ENCODE measurements around the gene DPH7. TPM values are rescaled to one million over a fixed set of nuclear protein-coding genes. Genes with fewer than 3 reads are reported as not detected.

Gene DPH7
- total and polyA plus RNA-seq, 2 of the 8 experiments (the other 6 are each of a cell fraction or from before 2014, with no cell fraction given) = 44.6 to 45.5 TPM

DNA sequence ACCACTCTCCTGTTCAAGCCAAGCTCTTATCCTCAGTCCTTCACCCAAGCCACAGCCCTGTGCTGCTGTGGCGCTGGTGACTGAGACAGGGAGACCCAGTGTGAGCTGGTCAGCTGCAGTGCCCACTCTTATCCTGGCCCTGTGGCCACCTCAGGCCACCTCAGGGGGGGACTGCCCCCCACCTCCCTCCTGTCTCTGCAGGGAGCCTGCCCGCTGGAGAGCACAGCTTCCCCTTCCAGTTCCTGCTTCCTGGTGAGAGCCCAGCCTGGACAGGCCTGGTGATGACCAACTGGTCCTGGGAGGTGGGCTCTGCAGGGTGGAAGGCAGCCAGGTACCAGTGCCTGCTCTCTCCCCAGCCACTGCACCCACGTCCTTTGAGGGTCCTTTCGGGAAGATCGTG is 34.5 kb upstream of the DPH7 start (continued):
- no peak for TF ChIP-seq MAFK (IDR thresholded peaks at IDR 0.05; ENCODE audit: low read depth, low read length)
- TF ChIP-seq BRCA1 (IDR thresholded peaks at IDR 0.05; ENCODE audit: low read depth, low read length) = no peak
- TF ChIP-seq TAF7 (optimal IDR thresholded peaks at IDR 0.05; ENCODE audit: borderline replicate concordance, low read depth, low read length) = no peak
- TF ChIP-seq PHF8 (conservative IDR thresholded peaks at IDR 0.05; ENCODE audit: low read depth, low read length) = no peak
